AG09319 (cell line): ENCODE measurements around the gene PHACTR2.

Experiments
- DNase-seq: peaks from one replicate; pipeline ENCODE4 v3.0.0-alpha.2; 2010; ENCODE audit warnings: low read depth; ENCODE audit errors: extremely low read depth
- TF ChIP-seq, protein P1 (sequence below): IDR thresholded peaks from 2 replicates; pipeline ENCODE4 v1.5.1; 2011; ENCODE audit warnings: low read depth, mild to moderate bottlenecking, inconsistent platforms, low read length, moderate library complexity

Gene PHACTR2

DNA sequence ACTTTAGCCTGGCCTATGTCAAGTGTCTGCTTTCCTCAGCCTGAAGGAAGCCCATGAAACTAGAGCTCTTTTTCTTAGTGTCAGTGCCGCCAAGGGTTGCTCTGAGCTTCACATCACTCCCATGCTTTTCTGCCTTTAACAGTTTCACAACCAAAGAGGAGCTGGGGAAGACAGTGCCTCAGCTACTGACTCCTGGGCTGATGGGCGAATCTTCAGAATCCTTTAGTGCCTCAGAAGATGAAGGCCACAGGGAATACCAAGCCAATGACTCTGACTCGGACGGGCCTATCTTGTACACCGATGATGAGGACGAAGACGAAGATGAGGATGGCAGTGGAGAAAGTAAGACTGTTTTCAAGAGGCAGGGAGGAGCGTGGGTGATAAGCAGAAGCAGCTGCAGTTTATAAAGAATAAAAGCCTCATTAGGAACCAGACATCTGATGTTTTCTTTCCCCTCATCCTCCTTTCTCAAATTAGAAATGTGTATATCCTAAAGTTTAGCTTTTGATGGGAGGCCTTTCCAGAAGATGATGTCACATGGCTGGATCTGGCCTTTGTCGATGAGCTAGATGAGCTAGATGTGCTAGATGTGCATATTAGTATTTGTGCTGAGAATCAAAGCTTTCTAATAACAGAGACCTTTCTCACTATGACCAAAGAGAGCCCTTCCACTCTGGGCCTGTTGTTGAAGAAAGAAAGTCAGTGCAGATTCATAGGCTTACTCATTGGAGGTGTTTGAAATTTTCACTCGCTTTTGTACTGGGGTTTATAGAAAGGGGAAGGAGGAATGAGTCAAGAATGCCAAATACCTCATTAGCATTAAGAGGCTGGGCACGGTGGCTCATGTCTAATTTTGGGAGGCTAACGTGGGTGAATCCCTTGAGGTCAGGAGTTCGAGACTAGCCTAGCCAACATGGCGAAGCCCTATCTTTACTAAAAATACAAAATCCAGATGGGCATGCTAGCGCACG, 94.6 kb downstream of the PHACTR2 start:
- TF ChIP-seq, protein P1, sequence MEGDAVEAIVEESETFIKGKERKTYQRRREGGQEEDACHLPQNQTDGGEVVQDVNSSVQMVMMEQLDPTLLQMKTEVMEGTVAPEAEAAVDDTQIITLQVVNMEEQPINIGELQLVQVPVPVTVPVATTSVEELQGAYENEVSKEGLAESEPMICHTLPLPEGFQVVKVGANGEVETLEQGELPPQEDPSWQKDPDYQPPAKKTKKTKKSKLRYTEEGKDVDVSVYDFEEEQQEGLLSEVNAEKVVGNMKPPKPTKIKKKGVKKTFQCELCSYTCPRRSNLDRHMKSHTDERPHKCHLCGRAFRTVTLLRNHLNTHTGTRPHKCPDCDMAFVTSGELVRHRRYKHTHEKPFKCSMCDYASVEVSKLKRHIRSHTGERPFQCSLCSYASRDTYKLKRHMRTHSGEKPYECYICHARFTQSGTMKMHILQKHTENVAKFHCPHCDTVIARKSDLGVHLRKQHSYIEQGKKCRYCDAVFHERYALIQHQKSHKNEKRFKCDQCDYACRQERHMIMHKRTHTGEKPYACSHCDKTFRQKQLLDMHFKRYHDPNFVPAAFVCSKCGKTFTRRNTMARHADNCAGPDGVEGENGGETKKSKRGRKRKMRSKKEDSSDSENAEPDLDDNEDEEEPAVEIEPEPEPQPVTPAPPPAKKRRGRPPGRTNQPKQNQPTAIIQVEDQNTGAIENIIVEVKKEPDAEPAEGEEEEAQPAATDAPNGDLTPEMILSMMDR: no peak
- no peak for DNase-seq

DNA sequence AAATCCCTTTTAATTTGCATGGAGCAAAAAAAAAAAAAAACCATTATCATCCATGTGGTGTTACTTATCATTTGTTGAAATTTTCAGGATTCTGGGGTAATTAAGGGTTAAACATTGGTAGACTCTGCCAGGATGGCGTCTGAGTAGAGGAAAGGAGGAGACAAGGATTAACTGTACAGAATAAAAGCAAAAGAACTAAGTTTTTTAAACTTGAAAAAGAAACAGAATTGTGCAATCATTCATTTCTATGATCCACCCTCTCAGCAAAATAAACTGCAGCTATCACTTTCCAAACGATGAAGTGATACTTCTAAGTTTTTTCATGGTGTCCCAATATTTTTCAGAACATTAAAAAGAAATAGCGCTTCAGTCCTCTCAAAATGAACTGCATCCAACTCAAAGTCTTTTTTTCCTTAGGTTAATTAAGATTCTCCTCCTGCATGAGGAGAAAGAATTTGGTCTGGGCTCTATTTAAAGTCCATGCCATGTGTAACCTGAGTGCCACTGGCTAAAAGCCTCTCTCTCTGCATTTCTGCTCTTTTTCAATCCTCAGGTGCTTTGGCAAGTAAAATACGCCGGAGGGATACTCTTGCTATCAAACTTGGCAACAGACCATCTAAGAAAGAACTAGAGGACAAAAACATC, 95.9 kb downstream of the PHACTR2 start:
- TF ChIP-seq, protein P1: no peak
- no peak for DNase-seq

DNA sequence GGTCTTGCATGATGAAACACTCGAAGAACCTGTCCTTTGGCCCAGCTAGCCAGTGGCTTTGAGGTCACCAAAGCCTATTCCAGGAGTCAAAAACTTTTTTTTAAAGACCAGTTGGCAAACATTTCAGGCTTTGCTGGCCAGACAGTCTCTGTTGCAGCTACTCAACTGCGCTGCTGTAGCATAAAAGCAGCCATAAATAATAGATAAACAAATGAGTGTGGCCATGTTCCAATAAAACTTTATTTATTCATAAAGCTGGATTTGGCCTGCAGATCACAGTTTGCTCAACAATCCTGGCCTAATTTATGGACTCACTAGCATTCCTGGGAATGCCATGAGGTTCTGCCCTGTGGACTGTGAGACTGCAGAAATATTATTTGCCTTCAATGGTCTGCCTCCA, 96.6 kb downstream of the PHACTR2 start:
- no peak for DNase-seq
- TF ChIP-seq, protein P1: no peak

DNA sequence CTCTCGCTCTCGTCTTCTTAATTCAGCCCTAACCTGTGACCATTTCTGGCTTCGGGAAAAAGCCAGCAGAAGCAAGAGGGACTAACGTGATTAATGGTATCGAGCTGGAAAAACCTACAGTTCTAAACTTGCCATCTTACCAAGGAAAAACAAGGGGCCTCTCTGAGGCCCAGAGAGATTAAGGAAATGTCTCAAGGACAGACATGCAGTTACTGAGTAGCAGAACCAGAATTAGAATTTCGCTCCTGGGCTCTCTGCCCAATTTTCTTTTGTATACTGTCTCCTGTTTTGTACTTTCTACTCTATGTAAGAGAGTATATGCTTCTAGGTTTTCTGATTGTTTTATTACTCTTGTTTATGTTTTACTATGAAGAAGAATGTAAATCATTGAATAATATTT, 97.6 kb downstream of the PHACTR2 start:
- no peak for DNase-seq
- TF ChIP-seq, protein P1: no peak

DNA sequence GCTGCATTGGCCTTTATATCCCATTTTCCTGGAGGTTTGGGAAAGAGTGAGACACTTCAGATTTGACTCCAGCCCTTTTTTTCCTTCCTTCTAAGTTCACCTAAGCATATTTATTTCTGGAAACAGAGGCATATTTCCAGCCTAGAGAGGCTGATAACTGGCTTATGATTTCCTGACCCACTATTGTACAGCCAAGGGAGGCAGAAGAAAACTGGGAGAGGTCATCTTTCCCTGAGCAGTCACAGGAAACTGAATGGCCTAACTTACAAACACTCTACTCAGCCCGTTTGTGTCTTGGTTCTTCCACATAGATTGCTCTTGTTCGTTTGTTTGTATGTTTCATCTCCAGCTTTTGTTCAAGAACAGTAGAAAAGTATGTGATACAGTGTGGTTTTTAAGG, 101.2 kb downstream of the PHACTR2 start:
- no peak for DNase-seq
- TF ChIP-seq, protein P1: no peak

DNA sequence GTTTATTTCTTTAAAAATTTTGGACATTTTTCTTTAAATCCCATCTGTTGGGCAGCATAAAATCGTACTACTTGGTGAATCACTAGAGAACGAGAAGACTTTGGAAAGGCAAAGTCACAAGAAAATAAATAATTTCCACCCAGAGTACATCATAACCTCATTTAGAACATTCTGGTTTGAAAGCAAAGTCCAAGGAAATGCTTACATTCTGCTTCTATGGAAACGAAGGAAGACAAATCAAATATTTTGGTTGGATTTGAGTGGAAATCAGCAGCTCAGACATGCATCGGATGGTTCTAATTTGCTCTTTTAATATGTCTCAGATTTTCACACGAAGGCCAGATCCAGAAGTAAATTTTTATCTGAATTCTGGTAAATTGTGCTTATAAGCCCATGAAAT, 104.7 kb downstream of the PHACTR2 start:
- TF ChIP-seq, protein P1: no peak
- peak; percentile 52 for DNase-seq

DNA sequence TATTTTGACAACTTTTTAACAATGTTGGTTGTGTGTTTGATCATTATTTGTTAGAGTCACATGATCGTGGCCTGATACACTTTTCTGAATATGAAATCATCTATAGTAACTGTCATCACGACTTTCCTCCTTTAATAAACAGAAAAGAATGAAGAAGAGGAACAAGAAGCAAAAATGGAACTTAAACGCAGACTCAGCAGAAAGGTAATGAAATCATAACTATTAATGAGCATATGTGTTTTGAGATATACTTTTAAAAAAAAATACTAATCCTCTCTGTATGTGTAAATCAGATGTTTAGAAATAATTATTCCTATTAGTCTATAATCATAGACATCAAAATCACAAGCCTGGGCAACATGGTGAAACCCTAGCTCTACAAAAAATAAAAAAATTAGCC, 105.3 kb downstream of the PHACTR2 start:
- DNase-seq: no peak
- TF ChIP-seq, protein P1: no peak
